HG03432 (cell line): ENCODE results near the gene UBA6.
"Not testable (repeated sequence)": the region's sequence is repeated elsewhere in the genome, so short reads cannot be mapped to it uniquely, and the experiment has no call there.

Source experiments
- ATAC-seq: cut with Tn5 transposase; IDR thresholded peaks from one replicate; pipeline ENCODE4 v1.9.1; 2021; ENCODE audit warnings: mild to moderate bottlenecking, moderate library complexity; ENCODE audit not compliant: unreplicated experiment

Gene UBA6

DNA sequence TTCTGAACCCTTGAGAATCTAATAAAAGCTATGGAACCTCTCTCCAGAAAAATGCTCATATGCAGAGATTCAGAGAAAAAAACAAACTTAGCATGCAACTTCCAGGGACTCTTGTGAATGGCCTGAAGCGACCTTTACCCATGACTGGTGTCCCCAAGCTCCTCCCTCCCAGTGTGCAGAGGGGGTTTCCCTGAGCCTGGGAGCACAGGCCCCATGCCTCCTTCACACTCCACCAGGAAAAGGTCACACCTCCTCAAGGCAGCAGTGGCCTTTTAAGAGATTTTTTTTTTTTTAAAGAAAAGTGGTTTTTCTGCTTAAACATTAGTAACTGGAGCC, 13.3 kb upstream of the UBA6 start:
- peak; percentile 87 for ATAC-seq

DNA sequence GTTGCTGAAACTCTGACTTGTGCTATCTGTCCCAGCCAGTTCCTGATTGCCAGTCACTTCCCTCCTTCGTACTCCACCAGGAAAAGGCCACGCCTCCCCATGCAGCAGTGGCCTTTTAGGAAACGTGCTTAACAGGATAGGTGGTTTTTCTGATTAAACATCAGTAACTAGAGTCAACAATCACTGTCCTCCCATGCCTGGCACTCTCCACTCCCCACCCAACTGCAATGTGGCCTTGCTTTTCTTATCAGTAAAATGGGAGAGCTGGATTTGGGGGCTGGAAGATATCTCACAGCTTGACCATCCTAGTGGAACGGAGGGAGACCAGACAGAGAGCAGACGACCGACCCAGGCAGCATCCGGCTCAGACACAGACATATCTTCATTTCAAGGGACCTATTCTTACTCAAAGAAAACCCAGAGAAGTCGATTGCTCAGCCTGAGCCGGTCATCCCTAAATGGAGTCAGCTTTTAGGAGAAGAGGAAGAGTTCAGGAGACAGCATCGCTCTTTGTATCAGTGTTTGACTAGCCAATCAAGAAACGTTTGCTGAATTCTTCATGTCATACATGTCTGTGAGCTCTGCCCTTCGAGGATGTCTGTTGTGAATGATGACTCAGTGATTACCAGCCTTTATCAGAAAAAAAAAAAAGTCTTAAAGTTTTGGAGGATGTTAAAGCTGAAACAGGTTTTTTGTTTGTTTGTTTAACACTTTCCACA, 12.7 kb upstream of the UBA6 start:
- peak; percentile 20 for ATAC-seq

DNA sequence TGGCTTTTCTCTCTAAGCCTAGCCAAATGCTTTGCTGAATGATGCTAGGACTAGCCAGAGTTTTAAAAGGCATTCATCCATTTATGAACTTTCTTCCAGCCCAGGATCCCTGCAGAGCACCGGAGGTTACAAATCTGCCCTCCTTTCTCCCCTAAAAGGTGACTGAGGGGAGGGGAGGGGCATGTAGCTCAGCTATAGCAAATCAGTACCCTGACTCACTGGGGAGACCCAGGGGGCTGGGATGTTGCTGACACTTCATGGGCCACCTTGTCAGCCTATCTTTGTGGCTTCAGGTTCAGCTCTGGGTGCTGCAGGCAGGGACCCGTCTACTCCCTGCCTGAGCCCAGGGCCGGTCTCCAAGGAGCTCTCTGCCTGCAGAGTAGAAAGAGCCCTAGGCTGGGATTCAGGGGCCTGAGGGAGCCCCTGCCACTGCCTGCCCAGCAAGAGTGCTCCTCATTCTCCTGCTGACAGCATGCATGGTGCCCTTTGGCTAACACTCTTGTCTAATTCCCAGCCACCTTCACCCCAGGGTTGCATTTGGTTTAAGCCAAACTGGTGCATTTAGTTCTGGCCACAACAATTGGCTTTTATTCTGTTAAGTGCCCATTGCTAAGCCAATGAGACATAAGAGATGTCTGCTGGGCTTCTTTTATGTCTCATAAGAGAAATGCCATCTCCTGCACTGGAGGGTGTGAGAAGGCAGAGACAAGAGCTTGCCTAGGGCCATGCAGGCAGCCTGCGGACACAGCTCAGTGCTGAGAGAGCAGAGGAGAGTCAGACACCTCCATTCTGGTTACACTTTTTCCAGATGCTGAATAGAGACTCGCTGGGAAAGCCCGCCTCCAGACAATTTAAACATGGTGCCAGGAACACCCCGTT, 11.9 kb upstream of the UBA6 start:
- ATAC-seq: no peak

DNA sequence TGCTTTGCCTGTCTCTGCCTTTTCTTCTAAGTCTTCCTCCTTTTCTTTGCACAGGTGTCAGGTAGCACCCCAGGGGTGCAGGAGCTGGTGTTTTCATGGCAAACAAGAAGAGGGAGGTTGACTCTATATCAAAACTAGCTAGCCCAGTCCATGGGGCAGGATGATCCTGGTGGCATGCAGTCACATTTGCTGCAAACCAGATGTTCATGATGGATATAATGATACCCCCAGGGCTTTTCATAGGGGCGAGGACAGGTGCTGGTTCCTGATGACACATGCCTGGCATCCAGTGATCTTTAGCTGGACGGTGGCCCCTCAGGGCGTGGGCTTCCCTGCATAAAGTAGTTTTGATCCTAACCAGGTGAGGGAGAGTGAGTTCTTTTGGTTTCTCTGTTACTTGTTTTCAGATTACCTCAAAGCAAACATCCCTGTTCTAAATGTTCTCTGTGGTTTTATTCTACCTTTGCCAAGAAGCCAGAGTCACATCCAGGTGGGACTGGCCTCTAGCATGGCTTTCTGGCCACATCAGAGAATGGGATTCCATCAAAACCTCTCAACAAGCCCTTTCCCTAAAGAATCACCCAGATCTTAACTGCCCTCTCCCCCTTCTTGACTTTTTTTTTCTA, 11.2 kb upstream of the UBA6 start:
- ATAC-seq: no peak

DNA sequence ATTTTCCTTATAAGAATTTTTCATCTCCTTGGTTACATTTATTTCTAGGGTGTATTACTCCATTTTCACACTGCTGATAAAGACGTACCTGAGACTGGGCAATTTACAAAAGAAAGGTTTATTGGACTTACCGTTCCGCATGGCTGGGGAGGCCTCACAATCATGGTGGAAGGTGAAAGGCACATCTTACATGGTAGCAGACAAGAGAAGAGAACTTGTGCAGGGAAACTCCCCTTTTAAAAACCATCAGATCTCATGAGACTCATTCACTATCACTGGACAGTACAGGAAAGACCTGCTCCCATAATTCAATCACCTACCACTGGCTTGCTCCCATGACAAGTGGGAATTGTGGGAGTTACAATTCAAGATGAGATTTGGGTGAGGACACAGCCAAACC, 5.7 kb upstream of the UBA6 start:
- ATAC-seq: not testable (repeated sequence)

DNA sequence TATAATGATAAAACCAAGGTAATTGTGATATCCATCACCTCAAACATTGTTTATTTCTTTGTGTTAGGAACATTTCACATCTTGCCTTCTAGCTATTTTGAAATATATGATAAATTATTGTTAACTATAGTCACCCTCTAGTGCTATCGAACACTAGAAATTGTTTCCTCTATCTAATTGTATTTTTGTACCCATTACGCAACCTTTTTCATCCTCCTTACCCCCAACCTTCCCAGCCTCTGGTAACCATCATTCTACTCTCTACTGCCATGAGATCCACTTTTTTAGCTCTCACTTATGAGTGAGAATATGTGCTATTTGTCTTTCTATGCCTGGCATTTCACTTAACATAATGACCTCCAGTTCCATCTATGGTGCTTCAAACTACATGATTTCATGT, 3.9 kb upstream of the UBA6 start:
- ATAC-seq: no peak

DNA sequence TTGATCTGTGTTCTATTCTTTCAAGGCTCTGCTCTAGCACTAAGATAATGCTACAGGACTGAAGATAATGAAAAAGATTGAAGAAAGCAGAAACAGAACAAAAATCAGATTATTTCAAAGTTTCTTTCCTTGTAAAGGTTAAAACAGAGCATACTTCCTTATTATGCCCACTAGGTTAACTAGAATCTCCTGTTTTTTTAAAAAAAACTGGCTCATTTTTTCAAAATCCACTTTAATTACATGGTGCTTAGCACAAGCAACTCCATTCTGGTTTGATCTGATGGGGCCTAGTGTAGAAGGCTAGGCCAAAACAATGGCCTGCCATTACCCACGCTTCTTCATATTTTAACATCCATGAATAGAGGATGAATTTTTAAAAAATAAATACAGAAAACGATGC, 1.2 kb upstream of the UBA6 start:
- ATAC-seq: no peak

DNA sequence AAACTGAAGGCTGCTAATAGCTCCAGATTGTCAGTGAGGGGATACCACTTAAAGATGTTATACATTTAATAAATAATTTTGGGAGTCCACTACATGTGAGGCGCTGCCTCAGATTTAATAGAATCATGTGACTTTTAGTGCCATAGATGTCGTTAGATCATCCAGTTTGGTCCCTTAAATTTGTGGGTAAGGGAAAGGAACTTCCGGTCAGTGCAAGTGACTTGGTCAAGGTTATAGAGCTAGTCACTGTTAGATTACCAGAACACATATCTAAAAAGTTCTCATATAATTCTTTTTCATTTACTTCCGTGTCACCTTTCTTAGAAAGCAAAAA, 529 bp upstream of the UBA6 start:
- no peak for ATAC-seq

DNA sequence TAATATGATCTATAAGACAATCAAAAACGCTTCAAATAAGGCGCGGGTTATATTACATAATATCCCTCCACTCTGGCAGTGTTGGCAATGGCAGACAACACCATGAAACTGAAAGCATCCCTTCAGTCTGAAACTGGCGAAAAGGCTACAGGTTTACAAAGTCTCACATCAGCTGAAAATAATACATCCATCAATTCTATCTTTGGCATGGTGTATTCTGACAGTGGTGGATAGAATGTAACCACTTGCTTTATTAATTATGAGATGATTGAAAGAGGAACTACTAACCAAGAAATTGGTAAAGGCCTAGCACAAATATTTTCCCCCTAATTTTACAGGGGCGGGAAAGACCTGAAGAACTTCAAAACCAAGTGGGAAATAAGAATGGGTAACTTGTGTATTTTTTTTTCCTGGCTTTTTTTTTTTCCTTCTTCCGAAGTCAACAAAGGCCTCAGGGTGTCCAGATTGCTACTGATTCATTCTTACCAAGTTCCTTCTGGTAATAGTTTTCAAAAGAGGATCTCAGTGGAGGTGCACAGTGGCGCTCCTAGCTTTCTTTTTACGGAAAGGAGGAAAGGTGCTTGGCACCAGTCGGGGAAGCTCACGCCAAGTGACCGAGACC, 728 bp downstream of the UBA6 start:
- peak; percentile 13 for ATAC-seq

DNA sequence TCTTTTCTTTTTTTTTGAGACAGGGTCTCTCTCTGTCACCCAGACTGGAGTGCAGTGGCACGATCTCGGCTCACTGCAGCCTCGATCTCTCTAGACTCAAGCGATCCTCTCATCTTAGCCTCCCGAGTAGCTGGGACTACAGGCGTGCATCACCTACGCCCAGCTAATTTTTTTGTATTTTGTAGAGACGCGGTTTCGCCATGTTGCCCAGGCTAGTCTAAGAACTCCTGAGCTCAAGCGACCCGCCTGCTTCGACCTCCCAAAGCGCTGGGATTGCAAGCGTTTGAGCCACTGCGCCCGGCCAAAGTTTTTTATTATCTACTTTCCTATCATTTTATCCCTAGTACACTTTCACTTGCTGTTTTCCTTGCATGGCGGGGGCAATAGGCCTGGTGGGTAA, 1.4 kb downstream of the UBA6 start:
- no peak for ATAC-seq

DNA sequence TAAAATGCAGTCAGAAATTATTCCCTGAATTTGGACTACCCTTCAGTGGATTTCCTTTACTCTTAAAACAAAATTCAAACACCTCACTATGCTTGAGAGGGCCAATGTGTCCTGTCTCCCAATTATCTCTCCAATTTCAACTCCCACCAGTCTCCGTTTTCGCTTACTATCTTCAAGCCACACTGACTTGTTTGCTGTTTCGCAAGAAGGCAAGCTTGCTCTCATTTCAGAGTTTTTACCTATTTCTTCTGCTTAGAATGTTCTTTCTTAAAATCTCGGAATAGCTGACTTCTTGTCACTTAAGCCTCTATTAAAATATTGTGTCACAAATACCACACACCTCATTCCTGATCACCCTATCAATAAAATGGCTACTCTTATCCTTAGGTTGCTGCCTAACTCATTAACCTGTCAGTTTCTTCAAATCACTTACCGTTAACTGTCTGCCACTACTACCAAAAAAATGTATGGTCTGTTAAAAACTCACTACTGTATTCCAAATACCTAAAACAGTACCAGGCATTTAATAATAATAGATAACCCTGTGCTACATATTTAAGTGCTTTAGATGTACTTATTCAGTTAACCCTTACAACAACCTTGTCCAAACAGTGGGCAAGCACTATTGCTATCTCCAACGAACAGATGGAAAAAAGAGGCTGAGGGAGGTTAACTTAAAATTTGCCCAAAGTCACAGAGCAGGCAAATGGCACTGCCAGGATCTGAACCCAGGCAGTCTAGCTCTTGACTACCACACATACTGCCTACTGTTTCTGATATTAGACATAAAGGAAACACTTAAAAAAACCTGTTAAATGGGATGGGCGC, 2.9 kb downstream of the UBA6 start:
- no peak for ATAC-seq

DNA sequence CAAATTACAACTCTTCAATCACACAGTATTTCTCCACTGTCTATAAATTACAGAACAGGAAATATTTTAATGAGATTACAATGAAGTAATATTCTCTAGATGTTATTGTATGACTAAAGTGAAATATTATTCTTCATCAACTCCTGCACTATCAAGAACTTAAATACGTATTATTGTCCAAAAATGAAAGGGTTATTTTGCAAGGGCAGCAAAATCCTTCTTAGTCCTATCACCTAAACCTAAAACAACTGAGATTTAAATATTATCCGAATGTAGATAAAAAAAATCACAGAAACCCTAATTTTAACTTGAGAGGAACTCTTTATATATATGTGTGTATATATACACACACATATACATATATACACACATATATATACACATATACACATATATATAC, 4.9 kb downstream of the UBA6 start:
- ATAC-seq: no peak

DNA sequence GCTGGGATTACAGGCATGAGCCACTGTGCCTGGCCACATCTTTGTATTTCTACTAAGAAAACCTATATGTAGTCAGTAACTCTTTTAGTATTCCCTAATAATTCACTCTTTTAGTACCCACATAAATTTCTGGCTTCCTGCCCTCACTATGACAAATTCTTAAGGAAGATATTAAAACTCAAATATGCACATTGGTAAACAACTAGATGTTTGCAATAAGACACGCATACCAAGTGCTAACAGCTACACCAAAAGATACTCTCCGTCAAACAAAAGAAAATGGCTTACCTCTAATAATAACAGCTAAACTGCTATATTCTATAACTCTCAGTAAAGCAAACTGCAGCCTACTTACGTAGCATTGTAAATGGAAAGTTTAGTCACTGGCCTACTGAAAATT, 6.3 kb downstream of the UBA6 start:
- no peak for ATAC-seq

DNA sequence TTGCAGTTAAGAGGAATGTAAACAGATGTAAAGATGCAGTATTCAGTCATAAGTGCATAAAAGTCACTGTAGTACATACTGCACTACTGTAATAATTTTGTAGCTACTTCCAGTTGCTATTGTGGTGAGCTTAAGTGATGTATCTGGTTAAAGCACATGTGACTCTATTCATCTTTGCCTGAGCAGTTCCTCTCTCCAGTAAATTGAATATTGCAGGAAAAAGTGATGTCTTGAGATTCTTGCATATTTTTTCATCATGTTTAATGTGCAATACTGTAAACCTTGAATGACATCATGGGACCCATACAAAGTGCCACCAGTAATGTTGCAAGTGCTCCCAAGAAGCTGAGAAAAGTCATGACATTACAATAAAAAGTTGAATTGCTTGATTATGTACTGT, 9.6 kb downstream of the UBA6 start:
- ATAC-seq: no peak

DNA sequence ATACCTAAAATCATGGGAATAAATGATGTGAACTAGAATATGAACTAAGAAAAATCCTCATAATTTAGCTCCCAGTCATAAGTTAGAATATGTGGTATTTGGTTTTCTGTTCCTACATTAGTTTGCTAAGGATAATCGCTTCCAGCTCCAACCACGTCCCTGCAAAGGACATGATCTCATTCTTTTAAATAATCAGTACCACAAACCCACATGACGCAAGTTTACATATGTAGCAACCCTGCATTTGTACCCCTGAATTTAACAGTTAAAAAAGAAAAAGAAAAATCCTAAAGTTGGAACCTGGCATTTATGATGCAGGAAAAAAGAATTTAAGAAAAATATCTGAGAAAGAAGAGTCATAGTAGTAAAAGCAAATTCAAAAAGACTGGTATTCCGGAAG, 13.3 kb downstream of the UBA6 start:
- no peak for ATAC-seq

DNA sequence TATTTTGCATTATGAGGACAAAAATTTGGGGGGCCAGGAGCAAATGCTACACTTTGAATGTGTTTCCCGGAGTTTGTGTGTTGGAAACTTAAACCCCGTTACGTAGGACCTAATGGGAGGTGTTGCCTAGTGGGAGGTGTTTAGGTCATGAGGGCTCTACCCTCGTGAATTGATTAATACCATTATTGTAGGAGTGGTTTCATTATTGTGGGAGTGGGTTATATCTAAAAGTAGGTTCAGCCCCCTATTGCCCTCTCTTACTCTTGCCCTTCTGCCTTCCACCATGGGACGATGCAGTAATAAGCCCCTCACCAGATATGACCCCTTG, 15.5 kb downstream of the UBA6 start:
- peak; percentile 19 for ATAC-seq

DNA sequence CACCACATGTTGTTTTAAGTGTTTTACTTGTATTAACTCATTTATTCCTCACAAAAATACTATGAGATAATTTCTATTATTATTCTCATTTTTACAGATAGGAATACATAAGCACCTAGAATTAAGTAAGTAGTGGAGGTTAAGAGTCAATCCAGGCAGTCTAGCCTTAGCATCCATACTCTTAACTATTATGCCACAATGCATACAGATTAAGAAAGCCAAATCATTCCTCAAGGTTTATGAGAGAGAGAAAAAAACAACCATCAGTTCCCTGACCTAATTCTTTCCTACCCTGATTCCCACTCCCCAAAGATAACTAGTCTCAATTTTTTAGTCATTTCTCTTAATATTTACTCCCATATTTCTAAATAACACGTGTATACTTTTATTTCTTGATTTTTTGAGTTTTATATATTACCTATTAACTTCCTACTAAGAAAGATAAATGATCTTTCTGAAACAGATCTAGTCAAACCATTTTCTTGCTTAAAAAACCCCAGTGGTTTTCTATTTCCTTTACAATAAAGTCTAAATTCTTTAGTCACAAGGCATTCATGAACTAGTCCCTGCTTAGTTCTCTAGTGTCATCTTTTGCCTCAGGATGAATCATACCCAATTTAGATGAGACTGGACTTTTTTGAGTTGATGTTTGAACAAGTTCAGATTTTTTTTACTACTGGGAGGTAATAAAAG, 16.0 kb downstream of the UBA6 start:
- ATAC-seq: peak; percentile 70

DNA sequence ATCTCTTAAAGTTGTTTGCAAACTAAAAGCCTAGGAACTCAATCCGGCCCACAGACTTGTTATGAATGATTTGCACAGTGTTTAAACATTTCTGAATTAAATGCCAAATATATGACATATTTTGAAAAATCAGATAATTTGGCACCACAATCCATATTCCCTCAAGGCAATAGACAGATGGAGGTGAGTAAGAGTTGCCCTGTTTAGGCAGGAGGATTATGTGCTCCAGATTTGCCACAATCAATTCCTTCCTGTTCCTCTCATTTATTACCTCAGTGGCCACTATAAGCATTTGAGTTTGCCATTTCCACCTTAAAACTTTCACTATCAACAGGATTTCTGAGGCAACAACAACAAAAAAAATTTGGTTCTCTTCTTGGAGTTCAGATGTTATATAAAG, 18.7 kb downstream of the UBA6 start:
- ATAC-seq: no peak

DNA sequence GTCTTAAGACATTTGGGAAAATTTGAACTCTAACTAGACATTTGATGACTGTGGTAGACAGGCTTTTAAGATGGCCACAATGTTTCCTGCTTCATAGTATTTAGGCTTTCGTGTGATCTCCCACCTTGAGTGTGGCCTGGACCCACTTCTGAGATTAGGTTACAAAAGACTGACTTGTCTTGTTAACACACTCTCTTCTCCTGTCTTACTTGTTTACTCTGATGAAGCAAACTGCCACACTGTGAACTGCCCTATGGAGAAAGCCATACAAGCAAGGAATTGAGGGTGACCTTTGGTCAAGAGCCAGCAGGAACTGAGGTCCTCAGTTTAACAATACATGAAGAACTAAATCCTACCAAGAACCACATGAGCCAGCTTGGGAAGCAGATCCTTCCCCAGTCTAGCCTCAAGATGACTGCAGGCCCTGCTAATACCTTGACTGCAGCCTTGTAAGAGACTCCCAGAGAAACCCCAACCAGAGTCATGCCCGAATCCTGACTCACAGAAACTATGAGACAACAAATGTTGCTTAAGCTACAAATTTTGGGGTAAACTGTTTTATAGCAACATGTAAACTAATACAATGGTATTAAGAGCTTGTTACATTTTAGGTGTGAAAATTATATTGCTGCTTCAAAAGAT, 20.3 kb downstream of the UBA6 start:
- ATAC-seq: no peak

DNA sequence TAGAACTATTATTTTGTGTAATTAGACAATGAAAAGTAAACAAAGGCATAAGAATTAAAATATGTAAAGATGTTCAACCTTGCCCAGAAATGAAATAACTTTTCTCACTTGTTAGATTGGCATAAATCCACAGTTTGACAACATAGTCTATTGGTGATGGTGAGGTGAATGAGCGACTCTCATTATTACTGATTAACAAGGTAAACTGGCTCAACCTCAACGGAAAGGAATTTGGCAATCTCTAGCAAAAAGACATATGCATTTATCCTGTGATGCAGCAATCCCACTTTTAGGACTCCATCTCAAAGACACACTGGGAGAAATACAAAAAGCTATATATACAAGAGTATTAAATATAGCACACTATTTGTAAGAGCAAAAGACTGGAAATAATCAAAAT, 22.3 kb downstream of the UBA6 start:
- no peak for ATAC-seq
